Stimulated activated CD4-positive, alpha-beta T cell treated with anti-CD3 and anti-CD28 coated beads, Interleukin-15, amount 100 ng/mL, for 48 hours (primary cell): ENCODE measurements around the gene MGAT5B.
"Not testable (repeated sequence)": the region's sequence is repeated elsewhere in the genome, so short reads cannot be mapped to it uniquely, and the experiment has no call there.

Source experiments
- DNase-seq, 2 donors: peaks; one replicate each; pipeline ENCODE4 v3.0.0-alpha.2; 2020; ENCODE audit warnings: low read depth in 2 of 2

MGAT5B gene

DNA sequence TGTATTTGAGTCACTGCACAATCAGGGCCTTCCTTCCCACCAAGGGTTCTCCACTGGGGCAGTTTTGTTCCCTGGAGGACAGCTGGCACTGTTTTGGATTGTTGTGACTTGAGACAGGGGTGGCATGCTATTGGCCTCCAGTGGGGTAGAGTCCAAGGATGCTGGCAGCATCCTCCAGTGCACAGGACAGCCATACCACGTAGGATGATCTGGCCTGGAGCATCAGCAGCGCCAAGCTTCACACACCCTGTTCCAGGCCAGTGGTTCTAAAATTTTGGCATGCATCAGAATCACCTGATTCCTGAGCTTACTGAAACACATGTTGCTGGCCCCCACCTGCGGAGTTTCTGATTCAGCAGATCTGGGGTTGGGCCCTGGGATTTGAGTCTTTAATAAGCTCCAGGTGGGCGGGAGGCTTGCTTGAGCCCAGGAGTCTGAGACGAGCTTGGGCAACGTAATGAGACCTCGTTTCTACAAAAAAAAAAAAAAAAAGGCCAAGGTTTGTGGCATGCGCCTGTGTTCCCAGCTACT, 83.2 kb downstream of the MGAT5B start:
- no peak for DNase-seq

DNA sequence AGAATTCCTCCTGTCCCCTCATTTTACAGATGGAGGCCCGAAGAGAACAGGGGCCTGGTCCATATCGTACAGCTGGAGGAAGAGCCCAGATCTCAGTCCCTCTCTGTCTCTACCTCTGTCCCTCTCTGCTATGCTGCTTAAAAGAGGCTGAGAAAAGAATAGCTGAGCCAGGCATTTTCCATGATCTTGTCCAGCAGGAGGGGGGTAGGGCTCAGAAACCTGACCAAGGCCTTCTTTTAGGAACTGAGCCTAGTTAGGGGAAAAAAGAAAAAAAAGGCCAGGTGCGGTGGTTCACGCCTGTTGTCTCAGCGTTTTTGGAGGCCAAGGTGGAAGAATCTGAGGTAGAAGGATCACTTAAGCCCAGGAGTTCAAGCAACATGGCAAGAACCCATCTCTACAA, 84.2 kb downstream of the MGAT5B start:
- DNase-seq = no peak

GRCh38 chr17:76953066-76953465, 84.9 kb downstream of the MGAT5B start:
- DNase-seq = no peak

- DNase-seq = no peak
Observed at GRCh38 chr17:76953946-76954345, 85.7 kb downstream of the MGAT5B start.

DNA sequence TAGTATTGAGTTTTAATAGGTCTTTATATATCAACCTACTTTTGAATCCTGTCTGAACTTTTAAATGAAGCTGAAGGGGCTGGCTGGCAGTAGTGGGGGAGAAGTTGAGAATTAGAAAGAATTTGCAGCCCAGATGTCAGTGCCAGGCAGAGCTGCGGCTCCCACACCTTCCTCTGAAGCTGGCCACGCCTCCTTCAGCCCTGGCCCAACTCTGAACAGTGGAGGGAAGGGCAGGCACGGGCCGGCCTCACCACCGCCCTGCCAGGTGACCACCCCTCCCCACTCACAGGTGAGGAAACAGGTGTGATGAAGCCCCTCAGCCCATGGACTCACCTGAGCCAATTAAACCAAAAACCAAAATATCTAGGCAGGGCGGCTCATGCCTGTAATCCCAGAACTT, 87.0 kb downstream of the MGAT5B start:
- DNase-seq = no peak

- DNase-seq = no peak
Observed at GRCh38 chr17:76956846-76957540, 88.8 kb downstream of the MGAT5B start.

DNA sequence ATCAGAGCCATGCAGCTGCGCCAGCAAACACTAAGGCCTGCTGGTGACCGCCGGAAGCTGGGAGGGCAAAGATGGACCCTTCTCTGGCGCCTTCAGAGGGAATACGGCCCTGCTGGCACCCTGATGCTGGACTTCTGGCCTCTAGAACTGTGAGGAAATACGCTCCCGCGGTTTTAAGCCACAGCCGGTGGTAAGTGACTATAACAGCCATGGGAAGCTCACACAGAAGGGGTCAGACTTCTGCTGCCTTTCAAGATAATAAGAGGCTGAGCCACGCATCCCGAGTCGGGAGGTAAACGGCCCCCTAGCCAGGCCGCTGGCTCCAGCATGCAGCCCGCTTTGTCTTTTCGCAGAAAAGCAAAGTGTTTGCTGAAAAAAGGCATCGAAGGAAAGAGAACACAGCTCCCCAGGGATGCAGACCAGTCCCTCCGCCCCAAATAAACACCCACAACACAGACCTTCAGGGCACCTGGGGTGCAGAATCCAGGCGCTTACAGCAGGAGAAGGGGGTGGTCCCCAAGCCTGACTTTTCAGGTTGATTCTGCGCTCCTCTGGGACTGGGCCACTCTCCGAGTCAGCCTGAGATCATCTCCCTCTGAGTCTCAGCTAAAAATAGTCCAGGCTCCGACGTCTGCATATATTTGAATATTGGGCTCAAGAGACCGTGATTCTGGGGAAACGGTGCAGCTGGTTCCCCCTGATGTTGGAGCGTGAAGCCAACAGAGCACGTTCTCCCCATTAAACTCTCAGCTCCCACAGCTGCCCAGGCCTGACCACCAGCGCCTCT, 89.7 kb downstream of the MGAT5B start:
- DNase-seq = no peak

- DNase-seq = no peak
Observed at GRCh38 chr17:76958974-76959373, 90.8 kb downstream of the MGAT5B start.

DNA sequence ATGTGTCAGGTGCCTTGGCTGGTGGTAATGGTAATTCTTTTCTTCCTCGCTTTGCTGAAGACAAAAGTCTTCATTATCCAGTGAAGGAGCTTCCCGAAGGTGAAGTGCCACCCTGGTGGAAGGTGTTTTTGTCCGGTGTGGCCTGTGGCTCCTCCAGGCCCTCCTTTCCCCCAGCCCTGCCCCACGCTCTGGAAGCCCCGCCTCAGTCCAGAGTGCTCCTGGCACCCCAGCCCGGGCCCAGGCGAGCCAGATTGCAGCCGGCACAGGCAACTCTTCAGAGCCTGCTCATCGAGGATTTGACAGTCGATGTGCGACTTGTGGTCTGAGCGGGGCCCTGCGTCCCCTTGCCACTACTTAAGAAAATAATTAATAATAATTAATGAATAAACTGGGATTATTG, 93.7 kb downstream of the MGAT5B start:
- no peak for DNase-seq

DNA sequence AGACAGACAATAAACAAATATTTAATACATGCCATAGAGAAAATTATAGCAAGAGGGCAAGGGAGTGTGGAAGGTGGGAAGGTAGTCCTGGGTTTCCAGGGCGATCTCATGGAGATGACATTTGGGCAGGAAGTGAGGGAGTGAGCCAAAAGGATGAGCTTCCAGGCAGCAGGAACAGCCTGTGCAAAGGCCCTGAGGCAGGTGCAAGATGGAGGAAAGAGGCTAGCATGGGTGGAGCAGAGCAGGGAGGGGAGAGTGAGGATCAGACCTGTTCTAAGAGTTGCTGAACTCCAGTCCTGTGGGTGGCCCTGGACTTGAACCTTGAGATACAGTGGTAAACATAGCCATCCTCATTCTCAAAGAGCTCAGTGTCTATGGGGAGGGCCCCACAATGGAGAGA, 94.7 kb downstream of the MGAT5B start:
- no peak for DNase-seq

GRCh38 chr17:76966016-76966415, 97.8 kb downstream of the MGAT5B start:
- DNase-seq = no peak

DNA sequence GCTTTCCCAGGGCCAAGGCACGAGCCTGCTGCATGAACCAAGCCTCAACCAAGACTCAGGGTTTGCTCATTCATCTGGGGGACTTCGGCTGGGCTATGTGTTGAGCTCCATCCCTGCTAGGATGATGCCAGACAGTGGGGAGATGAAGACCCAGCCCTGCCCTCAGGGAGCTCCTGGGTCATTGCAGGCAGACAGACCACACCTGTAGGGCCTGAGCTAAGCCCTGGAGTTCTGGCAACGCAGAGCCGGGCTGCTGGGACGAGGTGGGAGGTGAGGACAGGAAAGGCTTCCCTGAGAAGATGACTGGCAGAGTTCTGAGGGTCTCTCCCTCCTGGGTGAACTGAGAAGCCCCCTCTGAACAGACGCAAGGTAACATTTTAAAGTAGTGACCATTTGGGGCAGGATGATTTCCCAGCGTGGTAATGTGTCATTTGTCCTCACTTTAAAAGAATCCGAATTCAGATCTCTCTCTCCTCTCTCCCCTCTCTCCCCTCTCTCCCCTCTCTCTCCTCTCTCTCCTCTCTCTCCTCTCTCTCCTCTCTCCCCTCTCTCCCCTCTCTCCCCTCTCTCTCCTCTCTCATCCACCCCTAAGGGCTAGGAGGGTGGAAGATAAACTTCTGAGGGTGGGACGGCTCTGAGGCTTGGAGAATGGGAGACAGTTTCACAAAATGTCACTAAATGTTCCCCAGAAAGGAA, 98.4 kb downstream of the MGAT5B start:
- DNase-seq = no peak

- no peak for DNase-seq
Observed at GRCh38 chr17:76967762-76968161, 99.6 kb downstream of the MGAT5B start.

DNA sequence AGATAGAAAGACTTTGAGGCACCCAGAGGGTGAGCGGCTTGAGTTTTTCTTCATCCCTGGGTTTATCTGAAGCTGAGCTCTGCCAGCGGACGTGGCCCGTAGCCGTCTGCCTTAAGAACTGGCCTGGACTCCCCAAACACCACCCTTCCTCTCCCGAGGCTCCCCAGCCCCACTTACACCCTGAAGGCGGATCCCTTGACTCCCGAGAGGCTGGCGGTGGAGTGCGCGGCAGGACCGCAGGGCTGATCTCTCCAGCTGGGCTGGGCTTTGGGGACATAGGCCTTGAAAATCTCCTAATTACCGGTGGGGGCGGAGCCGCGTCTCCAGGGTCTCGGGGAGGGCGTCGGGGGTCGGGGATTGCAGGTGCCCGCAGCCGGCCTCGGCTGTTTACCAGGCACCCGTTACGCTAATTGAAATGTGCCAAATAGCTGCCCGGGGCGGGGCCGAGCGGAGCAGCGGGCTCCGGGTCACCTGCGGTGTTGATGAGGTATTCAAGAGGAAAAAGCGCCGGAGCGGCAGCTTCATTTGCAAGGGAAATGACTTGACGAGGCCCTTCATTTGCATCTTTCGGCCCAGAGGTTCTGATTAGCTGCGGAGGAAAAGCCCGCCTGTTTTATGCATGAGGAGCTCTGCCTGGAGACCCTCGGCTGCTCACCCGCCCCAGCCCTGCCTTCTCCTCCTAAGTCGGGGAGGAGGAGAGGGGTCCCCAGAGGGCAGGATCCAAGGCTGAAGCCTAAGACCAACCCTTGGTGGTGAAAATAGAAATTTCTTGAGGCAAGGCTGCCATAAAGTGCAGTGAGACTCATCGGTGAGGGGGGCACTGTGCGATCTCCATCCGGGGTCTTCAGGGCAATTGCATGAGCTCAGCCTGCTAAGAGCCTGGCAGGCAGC, 100.7 kb downstream of the MGAT5B start:
- DNase-seq = peak; percentile 25 to 30

DNA sequence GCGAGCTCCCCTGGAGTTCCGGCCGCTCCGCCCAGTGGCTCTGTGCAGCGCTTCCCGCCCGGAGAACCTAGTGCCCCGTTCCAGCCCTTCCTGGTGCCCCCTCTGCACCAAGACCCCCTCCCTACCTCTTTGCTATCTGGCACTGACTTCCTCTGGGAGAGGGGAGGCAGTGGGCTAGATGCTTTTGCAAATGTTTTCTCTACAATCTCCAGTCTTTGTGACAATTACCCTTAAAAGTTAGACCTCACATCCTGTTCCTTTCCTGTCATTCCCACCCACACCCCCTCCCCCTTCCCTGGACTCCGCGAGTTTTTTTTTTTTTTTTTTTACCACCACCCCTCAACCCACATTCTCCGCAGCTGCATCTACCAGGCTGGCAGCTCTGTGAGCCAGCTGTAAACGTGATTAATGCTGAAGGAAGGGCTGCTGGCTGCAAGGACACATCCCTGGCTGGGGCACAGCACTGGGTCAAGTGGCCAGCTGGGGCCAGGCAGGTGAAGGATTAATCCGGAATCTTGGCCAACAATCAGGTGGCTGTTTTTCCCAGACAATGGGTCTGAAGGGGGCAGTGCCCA, 101.5 kb downstream of the MGAT5B start:
- peak in 1 of 2 donors; percentile 7 for DNase-seq

DNA sequence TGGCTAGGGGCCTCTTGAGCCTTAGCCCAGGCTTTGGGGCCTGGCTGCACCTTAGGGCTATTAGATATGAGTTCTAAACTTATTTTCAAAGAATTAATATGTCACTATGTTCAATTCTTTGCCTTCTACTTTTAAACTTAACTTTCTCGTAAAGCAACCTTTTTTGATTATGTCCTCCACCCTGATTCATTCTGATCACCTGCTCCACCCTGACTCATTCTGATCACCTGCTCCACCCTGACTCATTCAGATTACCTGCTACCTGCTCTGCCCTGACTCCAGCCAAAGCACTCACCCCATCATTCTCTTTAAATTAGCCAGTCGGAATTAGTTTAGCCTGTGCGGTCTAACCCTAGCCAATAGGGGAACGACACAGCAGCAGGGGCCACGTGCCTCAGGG, 102.0 kb downstream of the MGAT5B start:
- DNase-seq = not testable (repeated sequence)

DNA sequence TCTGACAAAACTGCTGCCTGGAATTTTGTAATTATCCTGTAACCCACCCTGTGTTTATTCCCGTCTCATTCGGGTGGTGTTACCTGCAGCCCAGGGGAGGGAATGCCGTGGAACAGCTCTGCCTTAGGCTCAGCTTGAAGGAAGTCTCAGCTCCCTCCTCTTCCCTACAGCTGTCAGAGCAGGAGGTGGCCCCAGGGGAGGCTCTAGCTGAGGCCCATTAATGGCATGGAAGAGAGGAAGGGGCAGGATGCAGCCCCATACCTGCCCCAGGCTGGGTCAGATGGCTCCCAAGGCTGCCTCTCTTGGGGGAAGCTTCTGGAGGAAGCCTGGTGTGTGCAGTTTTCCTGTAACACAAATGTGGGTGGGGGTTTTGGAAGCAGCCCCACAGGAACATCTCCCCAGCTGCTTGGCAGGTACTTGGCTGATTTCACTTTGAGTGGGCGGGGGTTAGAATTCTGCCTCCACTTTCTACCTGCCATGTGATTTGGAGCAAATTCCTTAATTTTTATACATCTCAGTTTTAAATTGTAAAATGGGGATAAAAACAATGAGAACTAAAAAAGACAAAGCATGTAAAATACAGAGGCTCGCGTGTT, 103.9 kb downstream of the MGAT5B start:
- DNase-seq = no peak

GRCh38 chr17:76973040-76973439, 104.8 kb downstream of the MGAT5B start:
- no peak for DNase-seq

- no peak for DNase-seq
Observed at GRCh38 chr17:76974721-76975120, 106.5 kb downstream of the MGAT5B start.

DNA sequence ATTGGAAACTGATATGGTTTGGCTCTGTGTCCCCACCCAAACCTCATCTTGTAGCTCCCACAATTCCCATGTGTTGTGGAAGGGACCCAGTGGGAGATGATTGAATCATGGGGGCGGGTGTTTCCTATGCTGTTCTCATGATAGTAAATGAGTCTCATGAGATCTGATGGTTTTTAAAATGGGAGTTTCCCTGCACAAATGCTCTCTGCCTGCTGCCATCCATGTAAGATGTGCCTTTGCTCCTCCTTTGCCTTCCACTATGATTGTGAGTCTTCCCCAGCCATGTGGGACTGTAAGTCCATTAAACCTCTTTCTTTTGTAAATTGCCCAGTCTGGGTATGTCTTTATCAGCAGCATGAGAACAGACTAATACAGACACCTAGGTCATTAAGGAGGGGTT, 109.8 kb downstream of the MGAT5B start:
- DNase-seq = not testable (repeated sequence)
